GM21529 (cell line): ENCODE results near the gene MAP3K13.
"Not testable (repeated sequence)": the region's sequence is repeated elsewhere in the genome, so short reads cannot be mapped to it uniquely, and the experiment has no call there.

ENCODE experiments used
- ATAC-seq: cut with Tn5 transposase; IDR thresholded peaks from one replicate; pipeline ENCODE4 v1.9.1; 2021; ENCODE audit not compliant: unreplicated experiment

Gene MAP3K13

GRCh38 chr3:185341616-185342458 lies 21.1 kb upstream of the MAP3K13 start:
- ATAC-seq: no peak

GRCh38 chr3:185342459-185343174 lies 20.3 kb upstream of the MAP3K13 start:
- ATAC-seq: no peak

GRCh38 chr3:185347399-185347798 lies 15.5 kb upstream of the MAP3K13 start:
- ATAC-seq: no peak

- ATAC-seq: no peak
These were observed 12.1 kb upstream of the MAP3K13 start for GRCh38 chr3:185350841-185351240.

GRCh38 chr3:185351396-185351795 lies 11.5 kb upstream of the MAP3K13 start:
- ATAC-seq: no peak

- no peak for ATAC-seq
These were observed 9.7 kb upstream of the MAP3K13 start for GRCh38 chr3:185353225-185353624.

- ATAC-seq: peak; percentile 100
These were observed 8.9 kb upstream of the MAP3K13 start for GRCh38 chr3:185353823-185354614.

- ATAC-seq: no peak
These were observed 6.4 kb upstream of the MAP3K13 start for GRCh38 chr3:185356499-185356898.

GRCh38 chr3:185361920-185362319 lies 1.0 kb upstream of the MAP3K13 start:
- no peak for ATAC-seq

GRCh38 chr3:185363662-185364203 lies 797 bp downstream of the MAP3K13 start:
- no peak for ATAC-seq

GRCh38 chr3:185365291-185366073 lies 2.5 kb downstream of the MAP3K13 start:
- ATAC-seq: no peak

GRCh38 chr3:185366074-185366335 lies 3.1 kb downstream of the MAP3K13 start:
- ATAC-seq: no peak

- no peak for ATAC-seq
These were observed 4.0 kb downstream of the MAP3K13 start for GRCh38 chr3:185366913-185367312.

- ATAC-seq: not testable (repeated sequence)
These were observed 7.4 kb downstream of the MAP3K13 start for GRCh38 chr3:185370349-185370748.

- no peak for ATAC-seq
These were observed 8.6 kb downstream of the MAP3K13 start for GRCh38 chr3:185371306-185372074.

GRCh38 chr3:185381320-185382058 lies 18.6 kb downstream of the MAP3K13 start:
- no peak for ATAC-seq

GRCh38 chr3:185382154-185382553 lies 19.2 kb downstream of the MAP3K13 start:
- ATAC-seq: no peak

GRCh38 chr3:185386515-185386914 lies 23.6 kb downstream of the MAP3K13 start:
- ATAC-seq: not testable (repeated sequence)

- no peak for ATAC-seq
These were observed 24.7 kb downstream of the MAP3K13 start for GRCh38 chr3:185387646-185388045.
